Measurements from ENCODE around the gene ANKS6. TPM values are rescaled to one million over a fixed set of nuclear protein-coding genes. Genes with fewer than 3 reads are reported as not detected.

ANKS6 gene
- total RNA-seq, 2 experiments from 2014 or later = 5.6 to 5.9 TPM

DNA sequence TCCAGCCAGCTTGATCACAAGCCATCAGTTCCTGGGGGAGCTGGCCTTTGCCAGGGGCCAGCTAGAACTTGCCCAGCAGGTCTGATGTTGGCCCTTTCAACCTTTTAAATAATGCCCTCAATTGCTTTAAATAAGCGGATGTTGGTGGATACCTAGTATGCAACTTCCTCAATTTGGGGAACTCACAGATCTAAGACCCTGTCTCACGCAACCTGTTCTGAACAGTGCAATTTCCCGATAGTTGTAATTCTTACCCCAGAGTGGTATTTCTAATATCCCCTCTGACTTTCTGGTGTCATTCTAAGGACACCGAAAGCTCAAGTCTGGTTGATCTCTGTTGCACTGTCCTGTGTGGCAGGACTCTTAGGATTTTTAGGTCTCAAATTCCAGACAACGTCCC, 34.2 kb upstream of the ANKS6 start:
- ChIA-PET CTCF (no interaction called here), POLR2A (no interaction called here)
- DNase-seq = no peak
- Mint-ChIP-seq H3K27me3 (no peaks in the 10 kb centered on the region), H3K9me3 (no peaks in the 10 kb centered on the region), H3K4me3 (no peak overlapping the region), H3K4me1 (no peaks in the 10 kb centered on the region), H3K36me3 (ENCODE audit: low read depth) (peaks cover 4% of the 10 kb centered on the region), H3K27ac (no peak overlapping the region)

DNA sequence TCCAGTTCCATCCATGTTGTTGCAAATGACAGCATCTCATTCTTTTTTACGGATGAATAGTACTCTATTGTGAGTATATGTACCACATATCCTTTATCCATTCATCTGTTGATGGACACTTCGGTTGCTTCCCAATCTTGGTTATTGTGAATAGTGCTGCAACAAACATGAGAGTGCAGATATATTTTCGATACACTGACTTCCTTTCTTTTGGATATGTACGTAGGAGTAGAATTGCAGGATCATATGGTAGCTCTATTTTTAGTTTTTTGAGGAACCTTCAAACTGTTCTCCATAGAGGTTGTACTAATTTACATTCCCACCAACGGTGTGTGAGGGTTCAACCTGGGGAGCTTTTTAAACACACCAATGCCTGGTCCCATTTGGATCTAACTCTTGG, 33.4 kb upstream of the ANKS6 start:
- peaks cover 4% of the 10 kb centered on the region for H3K36me3 Mint-ChIP-seq (ENCODE audit: low read depth)
- CTCF ChIA-PET = interaction anchor here (0.7 kb wide), 1 partner anchor 13 kb away, joined by 3 read pairs; no protein-coding TSS in a partner anchor

DNA sequence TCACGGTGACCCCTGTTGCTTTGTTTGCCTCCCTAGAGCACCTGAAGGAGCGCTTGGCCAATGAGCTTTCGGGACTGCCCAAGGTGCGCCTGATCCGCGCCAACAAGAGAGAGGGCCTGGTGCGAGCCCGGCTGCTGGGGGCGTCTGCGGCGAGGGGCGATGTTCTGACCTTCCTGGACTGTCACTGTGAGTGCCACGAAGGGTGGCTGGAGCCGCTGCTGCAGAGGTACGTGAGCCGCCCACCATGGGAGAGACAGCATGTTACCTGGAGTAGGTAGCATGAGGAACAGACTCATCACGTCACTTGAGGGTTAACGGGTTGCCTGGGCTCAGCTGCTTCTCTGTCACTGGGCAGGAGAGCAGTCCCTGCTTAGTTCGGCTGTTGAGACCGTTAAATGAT, 30.4 kb upstream of the ANKS6 start:
- CTCF ChIA-PET = no interaction called here
- H3K27me3 Mint-ChIP-seq = no peaks in the 10 kb centered on the region
- no peak overlapping the region for H3K4me3 Mint-ChIP-seq
- peaks cover 2% of the 10 kb centered on the region for H3K4me1 Mint-ChIP-seq
- POLR2A ChIA-PET = no interaction called here
- H3K36me3 Mint-ChIP-seq (ENCODE audit: low read depth) = peaks cover 5% of the 10 kb centered on the region
- DNase-seq = no peak
- H3K9me3 Mint-ChIP-seq = no peaks in the 10 kb centered on the region
- no peak overlapping the region for H3K27ac Mint-ChIP-seq

More for the DNA sequence above, 33.4 kb upstream of the ANKS6 start:
- no peak overlapping the region for H3K4me3 Mint-ChIP-seq
- H3K9me3 Mint-ChIP-seq = no peaks in the 10 kb centered on the region
- H3K4me1 Mint-ChIP-seq = no peaks in the 10 kb centered on the region
- H3K27ac Mint-ChIP-seq = no peak overlapping the region
- POLR2A ChIA-PET = no interaction called here
- H3K27me3 Mint-ChIP-seq = no peaks in the 10 kb centered on the region
- no peak for DNase-seq

DNA sequence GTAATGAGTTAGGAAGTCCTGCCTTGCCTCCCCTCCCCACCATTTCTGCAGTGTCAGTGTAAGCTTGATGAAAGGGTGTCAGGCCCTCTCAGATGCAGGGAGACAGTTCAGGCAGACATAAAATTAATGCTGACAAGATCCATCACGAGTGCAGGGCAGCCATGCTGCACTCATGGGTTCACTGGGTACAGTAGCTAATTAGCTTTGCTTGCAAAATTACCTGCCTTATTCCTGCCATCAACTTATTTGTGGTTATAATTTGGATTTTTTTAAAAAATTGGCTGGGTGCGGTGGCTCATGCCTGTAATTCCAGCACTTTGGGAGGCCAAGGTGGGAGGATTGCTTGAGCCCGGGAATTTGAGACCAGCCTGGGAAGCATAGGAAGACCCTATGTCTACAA, 29.1 kb upstream of the ANKS6 start:
- no peak overlapping the region for H3K4me3 Mint-ChIP-seq
- ChIA-PET CTCF (interaction anchor here (0.7 to 1.2 kb wide), 2 partner anchors 23 to 46 kb away, joined by 5 to 7 read pairs; no protein-coding TSS in a partner anchor), POLR2A (no interaction called here)
- peaks cover 2% of the 10 kb centered on the region for H3K4me1 Mint-ChIP-seq
- H3K36me3 Mint-ChIP-seq (ENCODE audit: low read depth) = peaks cover 4% of the 10 kb centered on the region
- no peak overlapping the region for H3K27ac Mint-ChIP-seq
- H3K27me3 Mint-ChIP-seq = no peaks in the 10 kb centered on the region
- no peaks in the 10 kb centered on the region for H3K9me3 Mint-ChIP-seq
- DNase-seq = no peak

DNA sequence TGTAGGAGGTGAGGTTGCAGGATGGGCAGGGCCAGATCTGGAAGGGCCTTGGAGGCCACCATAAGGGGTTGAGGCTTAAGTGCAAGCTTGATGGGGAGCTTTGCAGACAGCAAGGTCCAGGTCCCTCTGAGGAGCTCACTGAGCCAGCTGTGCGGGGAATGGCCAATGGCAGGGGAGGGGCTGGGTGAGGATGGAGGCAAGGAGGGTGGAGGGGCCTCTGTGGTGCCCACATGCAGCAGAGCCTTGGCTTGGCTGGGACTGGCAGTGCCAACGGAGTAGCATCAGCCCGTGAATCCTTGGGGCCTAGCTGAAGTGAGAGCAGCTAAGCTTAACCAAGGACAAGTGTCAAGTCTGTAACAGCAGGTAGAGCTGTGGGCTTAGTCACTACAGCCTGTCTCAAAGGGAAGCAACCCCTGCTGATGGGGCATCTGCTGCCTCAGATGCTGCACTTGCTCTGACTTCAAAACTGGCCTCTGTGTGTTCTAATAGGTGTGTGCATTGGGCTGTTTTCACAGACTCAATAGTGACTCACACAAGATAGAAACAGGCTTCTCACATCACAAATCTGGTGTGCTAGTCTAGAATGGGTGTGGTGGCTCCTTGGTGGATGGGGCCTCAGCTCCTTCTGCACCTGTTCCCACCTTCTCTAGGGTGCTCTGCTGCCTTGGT, 27.4 kb upstream of the ANKS6 start:
- DNase-seq = no peak
- H3K9me3 Mint-ChIP-seq = peaks cover 1% of the 10 kb centered on the region
- no peak overlapping the region for H3K27ac Mint-ChIP-seq
- ChIA-PET CTCF (no interaction called here), POLR2A (no interaction called here)
- H3K36me3 Mint-ChIP-seq (ENCODE audit: low read depth) = peaks cover 5% of the 10 kb centered on the region
- peaks cover 11% of the 10 kb centered on the region for H3K4me1 Mint-ChIP-seq
- H3K4me3 Mint-ChIP-seq = no peak overlapping the region
- H3K27me3 Mint-ChIP-seq = no peaks in the 10 kb centered on the region

DNA sequence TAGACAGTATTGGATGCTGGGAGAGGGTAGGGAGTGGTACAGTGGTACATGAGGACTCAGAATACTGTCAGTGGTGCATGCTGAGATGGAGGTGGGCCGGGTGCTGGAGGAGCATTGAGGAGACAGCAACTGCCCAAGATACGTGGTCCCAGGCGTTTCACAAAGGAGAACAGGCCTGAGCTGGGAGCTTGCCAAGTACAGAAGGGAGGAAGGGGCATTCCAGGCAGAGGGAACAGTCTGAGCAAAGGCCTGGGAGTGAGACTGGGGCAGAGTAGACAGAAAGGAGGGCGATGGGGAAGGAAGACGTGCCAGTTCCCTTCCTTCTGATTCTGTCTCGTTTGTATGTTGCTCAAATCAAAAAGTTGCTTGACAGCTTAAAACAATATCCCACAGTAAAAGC, 26.3 kb upstream of the ANKS6 start:
- no peak overlapping the region for H3K27ac Mint-ChIP-seq
- CTCF ChIA-PET = no interaction called here

DNA sequence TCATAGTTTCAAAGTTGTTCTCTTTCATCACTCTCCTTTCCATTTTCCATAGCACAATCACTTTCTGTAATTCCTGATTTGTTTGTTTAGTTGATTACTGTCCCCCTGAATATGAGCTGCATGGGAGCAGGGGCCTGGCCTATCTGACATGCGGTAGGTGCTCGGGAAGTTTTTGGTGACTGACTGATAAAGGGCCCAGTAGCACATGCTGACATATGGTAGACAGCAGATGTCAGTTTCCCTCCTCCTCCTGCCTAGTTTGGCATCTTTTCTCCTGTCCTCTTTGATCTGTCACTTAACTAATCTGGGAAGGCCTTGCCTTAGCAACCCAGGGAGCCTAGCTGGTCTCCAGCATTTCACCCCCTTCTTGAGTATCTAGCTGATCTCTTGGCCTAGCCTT, 25.5 kb upstream of the ANKS6 start:
- H3K9me3 Mint-ChIP-seq = peaks cover 6% of the 10 kb centered on the region
- H3K4me3 Mint-ChIP-seq = no peak overlapping the region
- ChIA-PET CTCF (no interaction called here), POLR2A (no interaction called here)
- no peak for DNase-seq
- H3K4me1 Mint-ChIP-seq = peaks cover 11% of the 10 kb centered on the region
- H3K36me3 Mint-ChIP-seq (ENCODE audit: low read depth) = peaks cover 11% of the 10 kb centered on the region
- H3K27ac Mint-ChIP-seq = no peak overlapping the region
- no peaks in the 10 kb centered on the region for H3K27me3 Mint-ChIP-seq

More for the DNA sequence above, 26.3 kb upstream of the ANKS6 start:
- H3K27me3 Mint-ChIP-seq = no peaks in the 10 kb centered on the region
- POLR2A ChIA-PET = no interaction called here
- H3K4me3 Mint-ChIP-seq = no peak overlapping the region
- peaks cover 11% of the 10 kb centered on the region for H3K36me3 Mint-ChIP-seq (ENCODE audit: low read depth)
- peaks cover 6% of the 10 kb centered on the region for H3K9me3 Mint-ChIP-seq
- peaks cover 11% of the 10 kb centered on the region for H3K4me1 Mint-ChIP-seq
- DNase-seq = no peak

DNA sequence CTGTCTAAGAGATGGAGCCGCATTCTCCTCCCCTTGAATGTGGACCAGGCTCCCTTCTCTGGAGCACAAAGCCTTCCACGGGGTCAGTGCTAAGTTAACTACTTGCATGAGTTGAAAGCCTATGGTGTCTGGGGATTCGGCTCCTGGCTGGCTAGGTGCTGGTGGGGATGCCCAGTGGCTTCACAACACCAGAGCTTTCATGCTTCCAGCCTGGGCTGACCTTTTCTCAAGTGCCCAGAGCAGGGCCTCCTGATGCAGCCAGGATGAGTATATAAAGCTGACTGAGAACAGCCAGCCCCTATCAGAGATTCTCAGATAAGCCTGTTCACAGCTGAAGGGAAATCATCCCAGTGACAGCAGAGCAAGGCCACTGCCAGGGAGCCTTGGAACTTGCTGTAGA, 22.9 kb upstream of the ANKS6 start:
- peaks cover 11% of the 10 kb centered on the region for H3K36me3 Mint-ChIP-seq (ENCODE audit: low read depth)
- POLR2A ChIA-PET = no interaction called here
- H3K4me1 Mint-ChIP-seq = peaks cover 11% of the 10 kb centered on the region
- H3K4me3 Mint-ChIP-seq = no peak overlapping the region
- CTCF ChIA-PET = interaction anchor here (1.9 kb wide), 1 partner anchor 12 kb away, joined by 3 read pairs; no protein-coding TSS in a partner anchor
- no peaks in the 10 kb centered on the region for H3K27me3 Mint-ChIP-seq
- no peak for DNase-seq
- H3K9me3 Mint-ChIP-seq = peaks cover 6% of the 10 kb centered on the region
- H3K27ac Mint-ChIP-seq = no peak overlapping the region

DNA sequence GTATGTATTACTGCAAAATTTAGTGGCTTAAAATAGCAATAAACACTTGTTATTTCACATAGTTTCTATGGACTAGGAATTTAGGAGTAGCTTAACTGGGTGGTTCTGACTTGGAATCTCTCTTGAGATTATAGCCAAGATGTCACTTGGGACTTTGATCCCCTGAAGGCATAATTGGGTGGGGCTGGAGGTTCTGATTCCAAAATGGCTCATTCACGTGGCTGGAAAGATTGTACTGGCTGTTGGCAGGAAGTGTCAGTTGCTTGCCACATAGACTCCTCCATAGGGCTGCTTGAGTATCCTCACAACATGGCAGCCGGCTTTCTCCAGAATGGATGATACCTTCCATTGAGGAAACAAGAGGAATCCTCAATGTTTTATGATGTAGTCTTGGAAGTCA, 22.4 kb upstream of the ANKS6 start:
- H3K4me3 Mint-ChIP-seq = no peak overlapping the region
- CTCF ChIA-PET = interaction anchor here (1.9 kb wide), 1 partner anchor 12 kb away, joined by 3 read pairs; no protein-coding TSS in a partner anchor

DNA sequence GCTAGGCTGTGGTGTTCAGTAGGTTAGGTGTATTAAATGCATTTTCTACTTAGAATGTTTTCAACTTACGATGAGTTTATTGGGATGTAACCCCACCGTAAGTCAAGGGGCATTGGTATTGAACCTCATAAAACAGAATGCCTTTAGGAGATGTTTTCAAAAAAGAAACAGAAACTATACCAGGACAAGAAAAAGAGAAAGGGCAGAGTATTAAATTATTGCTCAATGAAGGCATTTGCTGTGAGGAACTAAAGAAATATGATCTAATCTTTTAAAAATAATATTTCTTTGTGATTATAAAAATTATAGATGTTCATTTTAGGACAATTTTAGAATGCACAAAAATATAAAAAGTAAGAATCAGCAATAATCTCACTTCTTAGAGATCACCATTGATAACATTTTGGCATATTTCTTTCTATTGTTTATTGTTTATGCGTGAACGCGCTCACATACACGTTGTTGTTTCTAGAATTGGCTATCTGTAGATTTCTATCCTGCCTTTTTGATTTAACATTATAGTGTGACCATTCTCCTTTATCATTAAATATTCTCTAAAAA, 19.1 kb upstream of the ANKS6 start:
- Mint-ChIP-seq H3K27ac (no peak overlapping the region), H3K27me3 (no peaks in the 10 kb centered on the region), H3K36me3 (ENCODE audit: low read depth) (peaks cover 16% of the 10 kb centered on the region), H3K4me1 (peaks cover 12% of the 10 kb centered on the region), H3K9me3 (peaks cover 6% of the 10 kb centered on the region), H3K4me3 (no peak overlapping the region)
- DNase-seq = no peak
- ChIA-PET POLR2A (no interaction called here), CTCF (interaction anchor here (0.7 kb wide), 1 partner anchor 1368 kb away, joined by 3 read pairs; no protein-coding TSS in a partner anchor)

More for the DNA sequence above, 22.4 kb upstream of the ANKS6 start:
- no peak overlapping the region for H3K27ac Mint-ChIP-seq
- POLR2A ChIA-PET = no interaction called here
- H3K36me3 Mint-ChIP-seq (ENCODE audit: low read depth) = peaks cover 15% of the 10 kb centered on the region
- H3K27me3 Mint-ChIP-seq = no peaks in the 10 kb centered on the region
- peaks cover 9% of the 10 kb centered on the region for H3K4me1 Mint-ChIP-seq
- DNase-seq = no peak
- peaks cover 6% of the 10 kb centered on the region for H3K9me3 Mint-ChIP-seq

DNA sequence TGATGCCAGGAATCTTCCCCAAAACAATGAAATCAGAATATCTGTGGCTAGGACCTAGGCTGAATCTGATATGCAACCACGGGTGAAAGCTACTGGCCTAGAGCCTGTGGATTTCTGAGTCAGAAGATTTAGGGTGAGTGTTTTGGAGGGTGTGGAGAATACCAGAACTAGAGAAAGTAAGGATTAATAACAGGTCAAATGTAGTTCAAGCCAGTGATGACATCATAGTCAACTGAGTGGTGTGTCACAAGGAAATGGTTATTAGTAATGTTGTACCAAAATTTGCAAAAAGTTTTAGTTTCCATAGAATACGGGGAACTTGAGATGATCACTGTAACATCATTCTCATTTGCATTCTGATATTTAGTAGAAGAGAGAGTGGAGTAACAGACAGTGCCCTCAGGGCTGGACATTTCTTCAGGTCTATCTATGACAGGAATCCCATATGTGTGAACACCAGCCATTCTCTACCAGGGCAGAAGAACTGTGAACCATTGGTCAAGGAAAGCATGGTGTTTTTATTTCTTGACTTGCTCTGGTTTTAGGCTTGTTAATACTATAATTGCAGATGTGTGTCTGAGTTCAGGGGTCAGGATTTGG, 14.8 kb upstream of the ANKS6 start:
- DNase-seq = no peak
- Mint-ChIP-seq H3K4me1 (peaks cover 37% of the 10 kb centered on the region), H3K36me3 (ENCODE audit: low read depth) (peaks cover 10% of the 10 kb centered on the region), H3K27me3 (peaks cover 10% of the 10 kb centered on the region), H3K9me3 (no peaks in the 10 kb centered on the region), H3K27ac (no peak overlapping the region), H3K4me3 (no peak overlapping the region)
- CTCF ChIA-PET = no interaction called here
- POLR2A ChIA-PET = no interaction called here

DNA sequence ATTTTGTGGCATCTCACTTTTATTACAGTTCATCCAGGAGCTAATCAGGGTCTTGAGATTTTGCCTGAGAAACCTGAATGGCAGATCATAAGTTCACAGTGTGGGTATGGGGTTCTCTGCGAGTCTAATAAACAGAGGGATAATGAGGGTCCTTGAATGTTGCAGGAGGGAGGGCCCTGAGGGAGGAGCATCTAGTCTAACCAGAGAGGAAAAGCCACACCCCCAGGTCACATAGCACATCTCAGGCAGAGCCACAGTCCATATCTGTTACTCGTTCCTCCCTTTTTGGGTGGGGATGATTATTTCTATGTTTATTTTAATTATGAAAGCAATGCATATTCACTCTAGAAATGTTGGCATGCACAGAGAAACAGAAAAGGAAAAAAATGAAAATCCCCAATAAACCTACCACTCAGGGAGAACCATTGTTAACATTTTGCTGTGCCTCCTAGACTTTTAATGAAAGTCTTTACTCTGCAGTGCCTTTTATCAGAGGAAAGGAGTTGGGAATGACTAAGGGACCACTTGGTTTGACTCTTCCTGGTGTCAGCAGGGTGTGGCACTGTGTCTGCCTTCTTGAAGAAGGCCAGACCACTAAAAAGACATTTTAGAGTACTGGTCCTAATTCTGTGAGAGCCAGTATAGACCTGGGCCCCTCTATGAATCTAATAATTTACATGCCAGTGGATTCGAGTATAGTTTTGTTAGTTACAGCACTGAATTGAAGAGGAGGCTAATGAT, 13.9 kb upstream of the ANKS6 start:
- ChIA-PET CTCF (no interaction called here), POLR2A (no interaction called here)
- no peaks in the 10 kb centered on the region for H3K9me3 Mint-ChIP-seq
- H3K36me3 Mint-ChIP-seq (ENCODE audit: low read depth) = peaks cover 10% of the 10 kb centered on the region
- no peak for DNase-seq
- peaks cover 37% of the 10 kb centered on the region for H3K4me1 Mint-ChIP-seq
- H3K4me3 Mint-ChIP-seq = no peak overlapping the region
- H3K27ac Mint-ChIP-seq = no peak overlapping the region
- peaks cover 19% of the 10 kb centered on the region for H3K27me3 Mint-ChIP-seq
